ENCODE measurements around the gene PAWR. TPM values are rescaled to one million over a fixed set of nuclear protein-coding genes. Genes with fewer than 3 reads are reported as not detected.

Gene PAWR
- total RNA-seq, 3 donors from 2014 or later (not counting 1 experiment from before 2014, with no cell fraction given), result 3.2 to 8.1 (median 5.3) TPM

- no peaks in the 10 kb centered on the region for H3K36me3 Mint-ChIP-seq
- ATAC-seq, result peak; percentile 22 to 37 (median 27)
- H3K27ac ChIP-seq (ENCODE audit: low read length), result peak overlapping the region; percentile 45
- H3K4me1 Mint-ChIP-seq, result peaks cover 17 to 20% of the 10 kb centered on the region in 2 donors
- H3K36me3 ChIP-seq (ENCODE audit: control insufficient read depth, insufficient read depth, low read length), result no peaks in the 10 kb centered on the region
- intact Hi-C loops (cut with micrococcal nuclease), result no loop called here
- peak in 1 of 2 donors; percentile 21 for DNase-seq
- H3K27ac Mint-ChIP-seq, result peak overlapping the region in 1 of 2 donors; percentile 57
- peaks cover 2% of the 10 kb centered on the region for H3K27me3 ChIP-seq (ENCODE audit: control insufficient read depth, insufficient read depth, low read length)
- H3K9me3 Mint-ChIP-seq, result no peaks in the 10 kb centered on the region
- peaks cover 16% of the 10 kb centered on the region for H3K4me1 ChIP-seq (ENCODE audit: control insufficient read depth, insufficient read depth, low read length)
- H3K4me3 ChIP-seq (ENCODE audit: low read length), result peak overlapping the region; percentile 75
- no peaks in the 10 kb centered on the region for H3K9me3 ChIP-seq (ENCODE audit: control insufficient read depth, insufficient read depth, low read length)
- H3K27me3 Mint-ChIP-seq (ENCODE audit: low read depth in 2 of 2), result peaks cover 28 to 40% of the 10 kb centered on the region in 2 donors
- TF ChIP-seq, protein P1, sequence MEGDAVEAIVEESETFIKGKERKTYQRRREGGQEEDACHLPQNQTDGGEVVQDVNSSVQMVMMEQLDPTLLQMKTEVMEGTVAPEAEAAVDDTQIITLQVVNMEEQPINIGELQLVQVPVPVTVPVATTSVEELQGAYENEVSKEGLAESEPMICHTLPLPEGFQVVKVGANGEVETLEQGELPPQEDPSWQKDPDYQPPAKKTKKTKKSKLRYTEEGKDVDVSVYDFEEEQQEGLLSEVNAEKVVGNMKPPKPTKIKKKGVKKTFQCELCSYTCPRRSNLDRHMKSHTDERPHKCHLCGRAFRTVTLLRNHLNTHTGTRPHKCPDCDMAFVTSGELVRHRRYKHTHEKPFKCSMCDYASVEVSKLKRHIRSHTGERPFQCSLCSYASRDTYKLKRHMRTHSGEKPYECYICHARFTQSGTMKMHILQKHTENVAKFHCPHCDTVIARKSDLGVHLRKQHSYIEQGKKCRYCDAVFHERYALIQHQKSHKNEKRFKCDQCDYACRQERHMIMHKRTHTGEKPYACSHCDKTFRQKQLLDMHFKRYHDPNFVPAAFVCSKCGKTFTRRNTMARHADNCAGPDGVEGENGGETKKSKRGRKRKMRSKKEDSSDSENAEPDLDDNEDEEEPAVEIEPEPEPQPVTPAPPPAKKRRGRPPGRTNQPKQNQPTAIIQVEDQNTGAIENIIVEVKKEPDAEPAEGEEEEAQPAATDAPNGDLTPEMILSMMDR (IDR thresholded peaks at IDR 0.05), result no peak
- under 1% methylated on average over 45 of the region's 45 CpGs for WGBS (ENCODE audit: insufficient coverage)
- peak overlapping the region; percentile 90 for H3K4me3 Mint-ChIP-seq
These were observed 574 bp downstream of the PAWR start for GRCh38 chr12:79690142-79690637.

- H3K9me3 ChIP-seq (ENCODE audit: control insufficient read depth, insufficient read depth, low read length), result no peaks in the 10 kb centered on the region
- DNase-seq (peak; percentile 19 to 35), ATAC-seq (peak; percentile 33 to 51 (median 37))
- TF ChIP-seq, protein P1 (IDR thresholded peaks at IDR 0.05), result no peak
- H3K27ac Mint-ChIP-seq, result no peak overlapping the region
- H3K36me3 Mint-ChIP-seq, result no peaks in the 10 kb centered on the region
- H3K4me3 ChIP-seq (ENCODE audit: low read length), result peak overlapping the region; percentile 75
- peaks cover 16% of the 10 kb centered on the region for H3K4me1 ChIP-seq (ENCODE audit: control insufficient read depth, insufficient read depth, low read length)
- WGBS (ENCODE audit: insufficient coverage), result under 1% methylated on average over 66 of the region's 66 CpGs
- H3K36me3 ChIP-seq (ENCODE audit: control insufficient read depth, insufficient read depth, low read length), result no peaks in the 10 kb centered on the region
- no peaks in the 10 kb centered on the region for H3K9me3 Mint-ChIP-seq
- H3K4me1 Mint-ChIP-seq, result peaks cover 17 to 20% of the 10 kb centered on the region in 2 donors
- peaks cover 28 to 34% of the 10 kb centered on the region in 2 donors for H3K27me3 Mint-ChIP-seq (ENCODE audit: low read depth in 2 of 2)
- peaks cover 2% of the 10 kb centered on the region for H3K27me3 ChIP-seq (ENCODE audit: control insufficient read depth, insufficient read depth, low read length)
- H3K27ac ChIP-seq (ENCODE audit: low read length), result peak overlapping the region; percentile 55
- H3K4me3 Mint-ChIP-seq, result peak overlapping the region; percentile 90
- intact Hi-C loops (cut with micrococcal nuclease), result no loop called here
These were observed 1.2 kb downstream of the PAWR start for GRCh38 chr12:79689477-79690141.

DNA sequence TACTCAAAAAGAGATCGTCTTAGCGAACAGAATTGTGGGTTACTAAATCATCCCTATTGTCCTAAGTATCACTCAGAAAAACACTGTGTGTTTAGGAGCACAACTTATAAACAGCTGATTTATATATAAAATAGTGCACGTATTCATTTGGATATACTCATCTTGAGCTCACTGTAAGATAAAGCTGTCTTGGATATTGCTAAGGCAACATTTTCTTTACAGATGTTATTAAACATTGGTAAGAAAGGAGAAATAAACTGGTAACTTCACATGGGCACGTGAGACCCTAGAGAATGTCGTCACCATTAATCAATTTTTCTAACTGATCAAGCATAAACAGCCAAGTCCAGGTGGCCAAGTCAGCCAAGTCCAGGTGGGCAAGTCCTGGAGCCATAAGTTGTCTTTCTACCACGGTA is 1.7 kb downstream of the PAWR start:
- WGBS (ENCODE audit: insufficient coverage), result 0% methylated on average over 5 of the region's 6 CpGs
- Histone ChIP-seq H3K27me3 (ENCODE audit: control insufficient read depth, insufficient read depth, low read length) (peaks cover 2% of the 10 kb centered on the region), H3K36me3 (ENCODE audit: control insufficient read depth, insufficient read depth, low read length) (no peaks in the 10 kb centered on the region), H3K9me3 (ENCODE audit: control insufficient read depth, insufficient read depth, low read length) (no peaks in the 10 kb centered on the region), H3K4me1 (ENCODE audit: control insufficient read depth, insufficient read depth, low read length) (peaks cover 16% of the 10 kb centered on the region), H3K4me3 (ENCODE audit: low read length) (peak overlapping the region; percentile 45), H3K27ac (ENCODE audit: low read length) (peak overlapping the region; percentile 55)
- ATAC-seq (no peak), DNase-seq (no peak)
- Mint-ChIP-seq H3K36me3 (no peaks in the 10 kb centered on the region), H3K27ac (peak overlapping the region in 1 of 2 donors; percentile 52), H3K4me1 (peaks cover 17 to 20% of the 10 kb centered on the region in 2 donors), H3K27me3 (ENCODE audit: low read depth in 2 of 2) (peaks cover 25 to 30% of the 10 kb centered on the region in 2 donors), H3K4me3 (peak overlapping the region; percentile 85), H3K9me3 (no peaks in the 10 kb centered on the region)
- intact Hi-C loops (cut with micrococcal nuclease), result no loop called here
- TF ChIP-seq, protein P1 (IDR thresholded peaks at IDR 0.05), result no peak

Measured in natural killer cell (primary cell).